Testis (tissue), 5 donors: ENCODE results near the gene DUSP21. TPM values are rescaled to one million over a fixed set of nuclear protein-coding genes. Genes with fewer than 3 reads are reported as not detected.
A peak's percentile ranks its signal among the peaks of the same experiment; 100 is the strongest.

Source experiments
- DNase-seq: peaks from one replicate; pipeline ENCODE4 v3.0.0-alpha.2; 2019
- H3K27ac ChIP-seq, 2 donors: fragments of 200-600 bp; sonication (generic); one replicate each; pipeline ENCODE4 v1.5.1; 2019
- H3K27me3 ChIP-seq: fragments of 200-600 bp; sonication (generic); one replicate; pipeline ENCODE4 v1.5.1; 2019
- H3K36me3 ChIP-seq: fragments of 200-600 bp; sonication (generic); one replicate; pipeline ENCODE4 v1.5.1; 2017; ENCODE audit warnings: low read depth; ENCODE audit errors: missing control alignments
- H3K4me1 ChIP-seq: fragments of 200-600 bp; sonication (generic); one replicate; pipeline ENCODE4 v1.5.1; 2019
- H3K4me3 ChIP-seq, 2 donors: fragments of 200-600 bp; sonication (generic); one replicate each; pipeline ENCODE4 v1.5.1; 2017 to 2019
- H3K9me3 ChIP-seq: fragments of 200-600 bp; sonication (generic); one replicate; pipeline ENCODE4 v1.5.1; 2017
- POLR2A ChIP-seq: fragments of 450-650 bp; IDR thresholded peaks from one replicate; pipeline ENCODE4 v1.6.1; 2017; ENCODE audit warnings: antibody characterized with exemption, mild to moderate bottlenecking, moderate library complexity
- WGBS, 2 donors: methylation state at CpG; one replicate each; pipeline ENCODE4 v1.1.5; 2018; 5-methylcytosine and 5-hydroxymethylcytosine counted together
- intact Hi-C: fragments of 100-400 bp; cut with DNase I; formaldehyde crosslinking; loops from one replicate; pipeline ENCODE4 v1.15.1; 2023; ENCODE audit warnings: low total_unique reads
- long read RNA-seq, 2 donors: transcript quantifications; one replicate each; lab custom pipeline, GENCODE V29; 2026
- polyA plus RNA-seq: library from polyadenylated mRNA; stranded (reverse); fragments of 350-450 nt; fragmentation: Illumina TruSeq; extraction: RNeasy Lipid Tissue Mini Kit (QIAGEN cat#74804); gene quantifications from one replicate; pipeline ENCODE4 v1.2.3, GENCODE V29; 2014; ENCODE audit warnings: low read depth, low replicate concordance; ENCODE audit not compliant: insufficient read depth
- total RNA-seq, 2 donors: library from RNA; depleted of rRNA; stranded (reverse); fragments of >200 nt; gene quantifications; one replicate each; pipeline ENCODE4 v1.2.3, GENCODE V29; 2016
- TF ChIP-seq, protein P1 (sequence below), 3 experiments: fragments of 450-650 bp in 2 of 3; fragments of 200-600 bp in 1 of 3; sonication (generic) in 1 of 3; IDR thresholded peaks; one replicate each; pipeline ENCODE4 v1.5.1; 2016 to 2019; ENCODE audit warnings: antibody characterized with exemption in 3 of 3, mild to moderate bottlenecking in 2 of 3, moderate library complexity in 1 of 3

DUSP21 gene
- total RNA-seq: 1 to 10 TPM; 6.0 to 9.2 TPM
- 9.6 TPM for polyA plus RNA-seq
- long read RNA-seq, donor 1: 0 reads
- long read RNA-seq, donor 2: 0 reads

DNA sequence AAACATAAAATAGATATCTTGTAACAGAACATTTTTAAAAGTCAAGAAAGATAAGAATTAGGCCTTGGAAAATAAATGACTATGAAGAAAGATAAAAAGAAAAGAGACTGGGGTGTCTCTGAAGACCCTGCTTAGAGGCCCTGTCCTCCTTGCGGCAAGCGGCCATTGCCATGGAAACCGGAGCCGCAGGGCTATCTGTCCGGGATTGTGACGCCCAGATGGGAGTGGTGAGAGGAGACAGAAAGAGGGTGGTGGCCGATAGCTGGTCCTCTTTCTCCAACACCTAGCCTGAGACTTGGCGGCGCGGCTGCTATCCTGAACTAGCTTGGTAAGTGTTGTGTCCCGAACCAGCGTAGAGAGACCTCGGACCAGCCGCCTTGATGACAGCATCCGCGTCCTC lies at the start of gene DUSP21:
Gene DUSP21, plus strand, starts transcription at position 269 of the 400 bp plus-strand sequence. Its CDS starts 112 bp downstream, at position 381.
- WGBS, 2 donors: 50 to 69% methylated on average over 15 to 16 of the region's 16 CpGs
- intact Hi-C loops: no loop called here
- Histone ChIP-seq H3K9me3 (no peaks in the 10 kb centered on the region), H3K27ac (no peak within 1 kb of the TSS), H3K4me1 (no peaks in the 10 kb centered on the region), H3K4me3 (no peak within 1 kb of the TSS), H3K27me3 (no peaks in the 10 kb centered on the region), H3K36me3 (no peaks in the 10 kb centered on the region)
- DNase-seq: peak; percentile 54
- TF ChIP-seq, protein P1, sequence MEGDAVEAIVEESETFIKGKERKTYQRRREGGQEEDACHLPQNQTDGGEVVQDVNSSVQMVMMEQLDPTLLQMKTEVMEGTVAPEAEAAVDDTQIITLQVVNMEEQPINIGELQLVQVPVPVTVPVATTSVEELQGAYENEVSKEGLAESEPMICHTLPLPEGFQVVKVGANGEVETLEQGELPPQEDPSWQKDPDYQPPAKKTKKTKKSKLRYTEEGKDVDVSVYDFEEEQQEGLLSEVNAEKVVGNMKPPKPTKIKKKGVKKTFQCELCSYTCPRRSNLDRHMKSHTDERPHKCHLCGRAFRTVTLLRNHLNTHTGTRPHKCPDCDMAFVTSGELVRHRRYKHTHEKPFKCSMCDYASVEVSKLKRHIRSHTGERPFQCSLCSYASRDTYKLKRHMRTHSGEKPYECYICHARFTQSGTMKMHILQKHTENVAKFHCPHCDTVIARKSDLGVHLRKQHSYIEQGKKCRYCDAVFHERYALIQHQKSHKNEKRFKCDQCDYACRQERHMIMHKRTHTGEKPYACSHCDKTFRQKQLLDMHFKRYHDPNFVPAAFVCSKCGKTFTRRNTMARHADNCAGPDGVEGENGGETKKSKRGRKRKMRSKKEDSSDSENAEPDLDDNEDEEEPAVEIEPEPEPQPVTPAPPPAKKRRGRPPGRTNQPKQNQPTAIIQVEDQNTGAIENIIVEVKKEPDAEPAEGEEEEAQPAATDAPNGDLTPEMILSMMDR (IDR thresholded peaks at IDR 0.05): no peak
- TF ChIP-seq POLR2A: no peak

DNA sequence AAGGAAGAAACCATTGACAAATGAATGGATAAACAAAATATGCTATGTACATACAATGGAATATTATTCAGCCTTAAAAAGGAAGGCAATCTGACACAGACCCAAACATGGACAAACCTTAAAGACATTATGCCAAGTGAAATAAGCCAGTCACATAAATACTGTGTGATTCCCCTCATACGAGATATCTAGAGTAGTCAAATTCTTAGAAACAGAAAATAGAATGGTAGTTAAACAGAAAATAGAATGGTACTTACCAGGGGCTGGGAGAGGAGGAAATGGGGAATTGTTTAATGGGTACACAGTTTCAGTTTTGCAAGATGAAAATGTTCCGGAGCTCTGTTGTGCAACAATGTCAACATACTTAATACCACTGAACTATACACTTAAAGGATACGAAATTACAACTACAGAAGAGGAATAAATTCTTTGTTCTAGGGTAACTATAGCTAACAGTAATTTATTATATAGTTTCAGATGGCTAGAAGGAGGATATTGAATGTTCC lies 47.8 kb upstream of the DUSP21 start:
- intact Hi-C loops: no loop called here
- no peak for DNase-seq
- WGBS, 2 donors: 61 to 74% methylated on average over 3 of the region's 3 CpGs

DNA sequence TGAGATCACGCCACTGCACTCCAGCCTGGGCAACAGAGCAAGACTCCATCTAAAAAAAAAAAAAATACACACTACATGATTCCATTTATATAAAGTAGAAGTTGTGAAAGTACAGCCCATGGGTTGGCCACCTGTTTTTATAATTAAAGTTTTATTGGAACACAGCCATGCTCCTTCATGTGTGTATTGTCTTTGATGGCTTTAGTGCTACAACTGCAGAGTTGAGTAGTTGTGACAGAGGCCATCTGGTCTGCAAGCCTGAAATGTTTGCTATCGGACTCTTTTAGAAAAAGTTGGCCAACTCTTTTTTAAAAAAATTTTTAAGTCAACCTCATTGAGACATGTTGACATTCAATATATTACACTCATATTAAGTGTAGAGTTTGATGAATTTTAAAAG lies 41.2 kb upstream of the DUSP21 start:
- no peak overlapping the region for H3K4me3 ChIP-seq
- H3K36me3 ChIP-seq: no peaks in the 10 kb centered on the region
- H3K27me3 ChIP-seq: no peaks in the 10 kb centered on the region
- intact Hi-C loops: no loop called here
- no peaks in the 10 kb centered on the region for H3K4me1 ChIP-seq
- no peak for DNase-seq
- H3K27ac ChIP-seq: no peak overlapping the region
- TF ChIP-seq POLR2A: no peak
- TF ChIP-seq, protein P1 (IDR thresholded peaks at IDR 0.05): no peak
- 65 to 73% methylated on average over 1 to 2 of the region's 2 CpGs for WGBS, 2 donors
- no peaks in the 10 kb centered on the region for H3K9me3 ChIP-seq

More for the DNA sequence above, 47.8 kb upstream of the DUSP21 start:
- H3K36me3 ChIP-seq: no peaks in the 10 kb centered on the region
- TF ChIP-seq POLR2A: no peak
- TF ChIP-seq, protein P1 (IDR thresholded peaks at IDR 0.05): no peak
- H3K4me3 ChIP-seq: no peak overlapping the region
- H3K27me3 ChIP-seq: no peaks in the 10 kb centered on the region
- no peaks in the 10 kb centered on the region for H3K4me1 ChIP-seq
- H3K27ac ChIP-seq: no peak overlapping the region
- no peaks in the 10 kb centered on the region for H3K9me3 ChIP-seq

DNA sequence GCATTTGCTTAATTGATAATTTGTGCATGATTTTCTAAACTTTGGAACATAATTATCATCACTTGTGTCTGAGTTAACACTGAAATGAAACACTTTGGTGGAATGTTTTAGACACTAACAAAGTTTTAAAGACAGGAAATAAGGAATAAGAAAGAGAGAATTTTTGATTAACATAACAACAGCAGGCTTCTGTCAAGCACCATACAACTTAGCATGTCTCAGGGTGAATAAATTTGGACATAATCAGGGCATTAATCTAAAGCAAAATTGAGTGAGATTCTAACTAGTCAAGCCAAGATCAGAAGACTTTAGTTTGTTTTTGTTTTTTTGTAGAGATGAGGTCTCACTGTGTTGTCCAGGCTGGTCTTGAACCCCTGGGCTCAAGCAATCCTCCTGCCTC lies 28.1 kb upstream of the DUSP21 start:
- no peak for DNase-seq
- intact Hi-C loops: no loop called here
- Histone ChIP-seq H3K4me1 (no peaks in the 10 kb centered on the region), H3K27ac (no peak overlapping the region), H3K9me3 (no peaks in the 10 kb centered on the region), H3K27me3 (no peaks in the 10 kb centered on the region), H3K36me3 (no peaks in the 10 kb centered on the region), H3K4me3 (no peak overlapping the region)
- TF ChIP-seq, protein P1 (IDR thresholded peaks at IDR 0.05): no peak
- no peak for TF ChIP-seq POLR2A

DNA sequence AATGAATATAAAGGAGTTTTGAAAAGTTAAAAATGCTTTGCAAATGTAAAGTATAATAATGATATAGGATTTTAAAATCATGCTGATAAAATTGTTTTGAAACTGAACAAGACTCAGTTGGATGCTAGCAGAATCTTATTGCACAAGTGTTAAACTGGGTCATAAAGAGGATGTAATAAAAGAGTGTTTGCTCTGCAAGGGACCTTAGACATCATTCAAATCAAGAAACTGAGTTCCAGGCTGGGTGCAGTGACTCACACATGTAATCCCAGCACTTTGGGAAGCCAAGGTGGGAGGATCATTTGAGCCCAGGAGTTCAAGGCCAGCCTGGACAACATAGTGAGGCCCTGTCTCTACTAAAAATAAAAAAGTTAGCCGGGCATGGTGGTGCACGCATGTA lies 27.5 kb upstream of the DUSP21 start:
- Histone ChIP-seq H3K27ac (no peak overlapping the region), H3K4me3 (no peak overlapping the region), H3K36me3 (no peaks in the 10 kb centered on the region), H3K4me1 (no peaks in the 10 kb centered on the region), H3K9me3 (no peaks in the 10 kb centered on the region), H3K27me3 (no peaks in the 10 kb centered on the region)
- intact Hi-C loops: no loop called here
- WGBS, 2 donors: 89 to 90% methylated on average over 2 of the region's 2 CpGs
- no peak for DNase-seq
- TF ChIP-seq, protein P1 (IDR thresholded peaks at IDR 0.05): no peak
- TF ChIP-seq POLR2A: no peak
